NCI-H2227 treated with DMSO at 0.1 percent for 48 hours (cell line): ENCODE results near the gene C7.
"Not testable (repeated sequence)": the region's sequence is repeated elsewhere in the genome, so short reads cannot be mapped to it uniquely, and the experiment has no call there.

Experiments
- DNase-seq: peaks from one replicate; lab custom pipeline; 2025; lab: John Stamatoyannopoulos, UW

Gene C7

DNA sequence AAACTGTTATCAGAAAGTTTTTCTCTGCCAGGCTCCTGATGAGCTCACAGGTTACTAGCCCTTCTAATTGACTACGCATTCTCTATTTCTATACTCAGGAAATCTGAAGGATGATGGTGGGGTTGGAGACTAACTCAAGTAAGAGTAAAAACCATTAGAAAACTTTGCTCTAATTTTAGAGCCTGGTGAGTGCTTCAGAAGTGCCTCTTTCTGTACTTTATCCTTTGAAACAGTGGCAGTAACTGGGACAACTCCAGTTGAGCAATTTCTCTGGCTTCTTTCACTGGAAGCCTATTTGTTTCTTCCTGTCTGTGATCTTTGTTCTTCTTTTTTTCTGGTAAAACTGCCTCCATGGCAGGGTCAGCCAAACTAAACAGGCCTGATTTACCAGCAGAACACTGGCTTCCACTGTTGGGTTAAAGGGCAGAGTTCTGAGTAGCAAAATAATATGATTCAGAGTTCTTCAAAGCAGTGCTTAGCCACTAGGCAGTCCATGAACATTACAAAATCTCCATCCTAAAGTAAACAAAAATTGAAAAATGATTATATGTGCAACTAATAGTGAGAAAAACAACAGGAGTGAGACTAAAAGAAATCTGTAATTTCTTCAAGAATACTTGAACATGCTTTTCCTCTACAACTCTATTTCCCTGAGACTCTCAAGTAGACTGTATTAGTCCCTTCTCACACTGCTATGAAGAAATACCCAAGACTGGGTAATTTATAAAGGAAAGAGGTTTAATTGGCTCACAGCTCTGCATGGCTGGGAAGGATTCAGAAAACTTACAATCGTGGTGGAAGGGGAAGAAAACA is 82.1 kb downstream of the C7 start:
- DNase-seq: no peak

DNA sequence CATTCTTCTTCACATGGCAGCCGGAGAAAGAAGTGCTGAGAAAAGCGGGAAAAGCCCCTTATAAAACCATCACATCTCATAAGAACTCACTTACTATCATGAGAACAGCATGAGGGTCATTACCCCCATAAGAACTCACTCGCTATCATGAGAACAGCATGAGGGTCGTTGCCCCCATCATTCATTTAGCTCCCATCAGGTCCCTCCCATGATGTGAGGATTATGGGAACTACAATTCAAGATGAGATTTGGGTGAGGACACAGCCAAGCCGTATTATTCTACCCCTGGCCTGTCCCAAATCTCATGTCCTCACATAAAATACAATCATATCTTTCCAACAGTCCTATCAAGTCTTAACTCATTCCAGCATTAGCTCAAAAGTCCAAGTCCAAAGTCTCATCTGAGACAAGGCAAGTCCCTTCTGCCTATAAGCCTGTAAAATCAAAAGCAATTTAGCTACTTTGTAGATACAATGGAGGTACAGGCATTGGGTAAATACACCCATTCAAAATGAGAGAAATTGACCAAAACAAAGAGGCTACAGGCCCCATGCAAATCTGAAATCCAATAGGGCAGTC is 82.8 kb downstream of the C7 start:
- DNase-seq: no peak

DNA sequence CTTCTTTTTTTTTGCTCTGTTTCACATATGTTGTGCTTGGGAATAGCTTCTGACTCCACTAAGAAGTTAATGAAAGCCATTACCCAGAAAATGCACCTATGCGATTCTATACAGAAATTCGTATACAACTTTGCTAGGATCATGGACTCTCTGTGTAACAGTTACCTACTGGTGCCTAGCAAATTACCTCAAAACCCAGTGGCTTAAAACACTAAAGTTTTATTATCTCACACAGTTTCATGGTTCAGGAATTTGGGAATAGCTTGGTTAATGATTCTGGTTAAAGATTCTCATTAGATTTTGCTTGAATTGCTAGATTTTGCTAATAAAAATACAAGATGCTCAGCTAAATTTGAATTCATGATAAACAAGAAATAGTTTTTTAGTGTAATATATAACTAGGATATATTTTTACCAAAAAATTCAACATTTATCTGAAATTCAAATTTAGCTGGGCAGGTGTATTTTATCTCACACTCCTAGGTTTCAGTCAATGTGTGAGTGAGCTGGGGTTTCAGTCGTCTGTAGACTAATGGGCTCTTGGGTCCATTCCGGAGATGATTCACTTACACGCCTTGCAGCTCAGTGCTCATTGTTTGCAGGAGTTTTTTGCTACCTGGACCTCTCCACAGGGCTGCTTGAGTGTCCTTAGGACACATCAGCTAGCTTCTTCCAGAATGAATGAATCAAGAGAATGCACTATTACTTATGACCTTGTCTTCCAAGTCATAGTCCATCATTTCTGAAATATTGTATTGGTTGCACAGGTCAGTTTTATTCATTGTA is 86.7 kb downstream of the C7 start:
- no peak for DNase-seq

DNA sequence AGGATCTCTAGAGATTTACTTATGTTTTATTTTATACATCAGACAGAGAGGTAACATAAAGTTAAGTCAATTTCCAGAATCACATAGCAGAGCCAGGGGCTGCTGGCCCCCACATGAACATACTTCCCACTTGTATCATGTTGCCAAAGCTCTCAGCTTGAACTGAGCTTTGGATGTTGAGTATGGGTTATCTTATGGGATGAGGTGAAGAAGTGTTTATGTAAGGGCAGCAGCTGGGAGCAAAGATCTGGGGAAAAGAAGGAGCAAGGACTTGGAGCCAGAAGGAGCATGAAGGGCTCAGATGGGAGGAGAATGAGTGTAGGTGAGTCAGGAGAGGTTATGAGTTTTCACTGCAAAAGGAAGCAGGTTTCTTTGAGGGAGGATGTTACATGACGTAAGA is 89.8 kb downstream of the C7 start:
- no peak for DNase-seq

DNA sequence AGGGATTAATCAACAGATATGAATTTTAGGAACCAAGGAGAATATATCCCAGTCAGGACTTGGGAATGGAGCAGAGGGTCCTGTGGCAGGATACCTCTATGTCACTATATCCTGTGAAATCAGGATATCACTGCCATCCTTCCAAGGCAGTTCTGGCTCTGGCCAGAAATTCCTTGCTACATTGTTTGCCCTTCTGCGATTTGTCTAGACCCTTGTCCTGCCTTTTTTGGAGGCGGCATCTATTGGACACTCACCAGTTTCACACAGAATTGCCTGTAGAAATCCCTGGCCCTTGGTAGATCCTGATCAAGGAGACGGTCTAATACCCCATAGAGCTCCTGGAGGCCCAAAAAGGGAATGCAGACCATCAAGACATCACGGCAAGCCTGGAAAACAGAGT is 90.7 kb downstream of the C7 start:
- no peak for DNase-seq

DNA sequence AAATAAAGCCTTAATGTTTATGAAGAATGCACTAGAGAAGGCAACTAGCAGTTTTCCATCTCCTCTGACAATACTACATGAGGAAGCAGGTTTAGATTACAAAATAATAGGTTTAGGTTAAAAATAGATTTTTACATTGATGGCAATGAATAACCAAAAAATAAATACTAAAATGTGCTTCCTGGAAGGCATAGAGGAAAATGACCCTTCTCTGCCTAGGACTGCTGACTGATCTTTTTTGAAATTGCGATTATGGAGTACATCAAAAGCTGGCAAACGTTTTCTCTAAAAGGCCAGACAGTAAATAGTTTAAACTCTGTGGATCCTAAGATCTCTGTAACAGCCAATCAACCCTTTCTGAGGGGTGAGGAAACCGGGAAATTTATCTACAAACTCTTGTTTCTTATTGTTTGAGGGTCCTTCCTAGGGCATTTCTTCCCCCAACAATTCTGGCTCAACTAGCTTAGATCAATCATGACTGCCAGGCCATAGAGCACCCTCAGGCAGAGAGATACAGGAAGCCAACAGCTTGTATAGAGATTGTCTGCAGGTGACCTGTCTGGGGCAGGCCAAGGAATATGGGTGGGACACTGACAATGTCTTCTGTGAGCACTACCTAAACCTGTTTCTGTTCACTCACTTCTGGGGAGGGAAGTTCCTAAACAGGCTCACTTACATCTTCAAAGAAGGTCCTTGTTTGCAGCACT is 94.5 kb downstream of the C7 start:
- no peak for DNase-seq

DNA sequence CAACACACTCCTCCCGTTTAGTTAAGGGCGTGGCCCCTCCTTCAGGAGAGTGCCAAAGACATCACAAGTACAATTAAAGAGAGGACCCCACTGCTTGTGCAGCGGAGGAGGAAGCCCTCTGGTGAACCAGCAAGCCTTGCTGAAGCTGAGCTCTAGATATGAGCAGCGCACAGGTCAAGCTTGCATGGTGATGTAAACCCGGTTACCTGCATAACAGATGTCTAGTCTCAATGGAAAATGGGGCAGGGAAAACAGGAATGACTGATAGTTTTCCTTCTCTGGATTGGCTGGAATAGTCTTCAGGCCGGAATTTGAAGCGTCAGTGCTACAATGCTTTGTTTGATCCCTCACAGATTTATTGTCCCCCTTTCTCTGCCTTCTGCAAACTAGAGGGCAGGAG is 95.6 kb downstream of the C7 start:
- no peak for DNase-seq

DNA sequence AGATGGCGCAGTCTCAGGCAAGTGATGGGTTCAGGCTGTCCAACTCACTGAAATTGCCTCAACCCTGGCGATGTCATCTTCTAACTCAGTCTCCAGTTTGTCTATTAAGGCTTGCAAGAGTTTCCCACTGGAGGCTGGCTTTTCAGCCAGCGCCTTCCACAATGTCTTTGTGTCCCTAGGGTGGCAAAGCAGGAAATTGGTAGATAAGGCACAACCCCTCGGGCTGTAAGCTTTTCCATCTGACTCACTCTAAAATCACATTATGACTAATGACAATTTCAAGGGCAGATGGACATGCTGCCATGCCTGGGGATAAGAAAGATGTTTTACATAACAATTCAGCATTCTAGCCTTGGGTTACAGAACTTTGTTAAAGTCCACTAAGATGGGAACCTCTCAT is 99.9 kb downstream of the C7 start:
- DNase-seq: no peak

DNA sequence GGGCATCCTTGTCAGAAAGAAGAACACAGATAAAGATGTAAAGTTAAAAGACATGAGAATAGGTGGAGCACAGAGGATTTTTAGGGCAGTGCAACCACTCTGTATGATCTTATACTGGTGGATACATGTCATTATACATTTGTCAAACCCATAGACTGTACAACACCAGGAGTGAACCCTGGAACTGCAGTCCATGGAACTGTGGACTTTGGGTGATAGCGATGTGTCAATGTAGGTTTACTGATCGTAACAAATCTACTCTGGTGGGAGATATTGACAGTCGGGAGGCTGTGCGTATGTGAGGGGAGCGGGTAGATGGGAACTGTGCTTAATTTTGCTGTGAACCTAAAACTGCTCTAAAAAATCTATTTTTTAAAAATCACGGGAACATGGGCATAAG is 101.3 kb downstream of the C7 start:
- DNase-seq: no peak

DNA sequence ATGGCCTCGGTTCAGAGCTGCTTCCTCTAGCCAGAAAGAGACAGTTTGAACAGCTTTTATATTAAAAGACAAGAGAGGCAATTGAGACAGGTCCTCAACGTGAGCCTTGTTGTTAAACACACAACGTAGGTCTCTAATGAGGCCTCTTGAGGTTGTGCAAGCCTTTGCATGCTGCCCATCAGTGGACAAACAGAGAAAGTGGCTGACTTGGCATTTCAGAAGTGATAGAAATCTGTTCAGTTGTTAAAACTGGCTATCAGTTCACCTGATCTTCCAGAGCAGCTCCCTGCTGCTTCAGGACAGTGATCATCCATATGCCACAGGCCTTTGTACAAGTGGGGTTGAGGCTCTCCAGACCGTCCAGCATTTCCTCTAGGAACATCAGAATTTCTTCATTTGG is 103.0 kb downstream of the C7 start:
- no peak for DNase-seq

DNA sequence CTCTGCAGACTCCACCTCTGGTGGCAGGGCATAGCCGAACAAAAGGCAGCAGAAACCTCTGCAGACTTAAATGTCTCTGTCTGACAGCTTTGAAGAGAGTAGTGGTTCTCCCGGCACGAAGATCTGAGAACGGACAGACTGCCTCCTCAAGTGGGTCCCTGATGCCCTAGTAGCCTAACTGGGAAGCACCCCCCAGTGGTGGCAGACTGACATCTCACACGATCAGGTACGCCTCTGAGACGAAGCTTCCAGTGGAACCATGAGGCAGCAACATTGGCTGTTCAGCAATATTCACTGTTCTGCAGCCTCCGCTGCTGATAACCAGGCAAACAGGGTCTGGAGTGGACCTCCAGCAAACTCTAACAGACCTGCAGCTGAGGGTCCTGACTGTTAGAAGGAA is 113.3 kb downstream of the C7 start:
- not testable (repeated sequence) for DNase-seq
